ENCODE results near the gene TCF3. TPM values are rescaled to one million over a fixed set of nuclear protein-coding genes. Genes with fewer than 3 reads are reported as not detected.

The TCF3 gene
- total and polyA plus RNA-seq, 2 of the 8 experiments (the other 6 are each of a cell fraction or from before 2014, with no cell fraction given), result 241 to 348 TPM

DNA sequence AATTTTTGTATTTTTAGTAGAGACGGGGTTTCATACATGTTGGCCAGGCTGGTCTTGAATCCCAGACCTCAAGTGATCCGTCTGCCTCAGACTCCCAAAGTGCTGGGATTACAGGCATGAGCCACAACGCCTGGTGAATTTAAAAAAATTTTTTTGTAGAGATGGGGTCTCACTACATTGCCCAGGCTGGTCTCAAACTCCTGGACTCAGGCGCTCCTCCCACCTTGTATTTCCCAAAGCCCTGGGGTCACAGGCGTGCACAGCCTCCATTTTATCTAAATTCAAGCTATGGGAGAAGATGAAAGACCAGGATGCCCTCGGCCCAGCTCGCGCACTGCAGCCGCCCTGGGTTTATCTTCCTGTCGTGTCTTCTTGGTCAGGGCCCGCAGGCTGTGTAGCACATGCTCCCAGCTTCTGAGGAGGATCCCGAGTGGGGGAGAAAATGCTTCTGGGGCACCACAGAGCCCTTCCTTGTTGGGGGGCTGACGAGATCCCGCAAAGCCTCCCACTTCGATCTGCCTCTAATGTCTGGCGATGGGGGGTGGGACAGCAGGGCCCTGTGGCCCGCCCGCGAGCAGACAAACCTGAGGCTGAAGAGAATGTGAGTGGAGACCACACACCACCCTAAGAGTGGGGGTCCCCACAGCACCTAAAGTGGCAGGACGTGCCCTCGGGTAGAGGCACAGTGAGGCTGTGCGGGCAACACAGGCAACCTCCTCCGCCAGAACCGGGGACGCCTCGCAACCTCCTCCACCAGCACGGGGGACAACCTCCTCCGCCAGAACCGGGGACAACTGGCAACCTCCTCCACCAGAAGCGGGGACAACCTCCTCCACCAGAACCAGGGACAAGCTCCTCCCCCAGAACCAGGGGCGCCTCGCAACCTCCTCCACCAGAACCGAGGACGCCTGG lies 15.8 kb downstream of the TCF3 start:
- Histone ChIP-seq H4K20me1 (replicated peaks in 1 of 2; ENCODE audit: control insufficient read depth in 1 of 2, insufficient read depth in 2 of 2, low read length in 2 of 2) (peaks cover 17 to 45% of the 10 kb centered on the region in 2 experiments), H3K18ac (ENCODE audit: extremely low read depth, low read length) (no peak overlapping the region), H2BK12ac (ENCODE audit: low read depth, low read length) (no peak overlapping the region), H3K4ac (replicated peaks; ENCODE audit: insufficient read length, low read depth, low read length) (no peak overlapping the region), H3K9ac (replicated peaks in 1 of 4; ENCODE audit: extremely low read depth in 1 of 4, low read depth in 3 of 4, low read length in 3 of 4) (no peak overlapping the region), H2BK120ac (replicated peaks; ENCODE audit: low read depth, low read length) (no peak overlapping the region), H2BK5ac (ENCODE audit: low read depth, low read length) (no peak overlapping the region), H3K79me1 (ENCODE audit: low read depth, low read length) (peaks cover 16% of the 10 kb centered on the region), H2BK20ac (ENCODE audit: low read length) (no peak overlapping the region), H2AFZ (ENCODE audit: low read length) (no peak overlapping the region), H3K14ac (ENCODE audit: insufficient read length) (no peak overlapping the region), H3K79me2 (ENCODE audit: control insufficient read depth in 1 of 2, insufficient read depth in 2 of 2, low read length in 2 of 2) (peaks cover 4 to 73% of the 10 kb centered on the region in 2 experiments), H4K5ac (ENCODE audit: insufficient read length, low read depth, low read length) (no peak overlapping the region), H3K56ac (replicated peaks; ENCODE audit: insufficient read length, low read depth, low read length) (no peak overlapping the region), H3K4me1 (replicated peaks in 1 of 4; ENCODE audit: control insufficient read depth in 3 of 4, insufficient read depth in 4 of 4, low read length in 3 of 4) (no peaks in the 10 kb centered on the region), H2BK15ac (ENCODE audit: low read length) (no peak overlapping the region), H4K91ac (replicated peaks; ENCODE audit: insufficient read length, low read length) (no peak overlapping the region), H3K4me2 (ENCODE audit: insufficient read depth in 1 of 2, low read depth in 2 of 2, low read length in 2 of 2) (no peak overlapping the region), H3K27ac (ENCODE audit: low read depth, low read length) (no peak overlapping the region), H3K4me3 (ENCODE audit: extremely low read depth in 1 of 4, insufficient read depth in 2 of 4, low read depth in 3 of 4, low read length in 4 of 4) (no peak overlapping the region), H4K8ac (ENCODE audit: extremely low read depth, insufficient read depth, low read length) (no peak overlapping the region; the same call in 1 of the 2 replicates), H3K9me3 (ENCODE audit: insufficient read depth in 2 of 2, low read depth in 1 of 2, low read length in 1 of 2) (0 out of 4 replicates have a peak, but pooled peaks cover 0 to 2% of the 10 kb centered on the region in 2 experiments), H3K27me3 (replicated peaks in 1 of 4; ENCODE audit: control insufficient read depth in 3 of 4, extremely low read depth in 1 of 4, insufficient read depth in 3 of 4, low read length in 3 of 4) (no peaks in the 10 kb centered on the region), H3K36me3 (ENCODE audit: control insufficient read depth in 2 of 4, insufficient read depth in 4 of 4, low read length in 3 of 4) (peaks cover 16 to 77% (median 47%) of the 10 kb centered on the region in 4 experiments), H3K23ac (ENCODE audit: insufficient read length) (no peak overlapping the region), H3K23me2 (ENCODE audit: low read depth, low read length) (no peaks in the 10 kb centered on the region), H2AK5ac (ENCODE audit: low read depth, low read length) (no peak overlapping the region)
- CTCF ChIA-PET (ENCODE audit: partially characterized antibody), result interaction anchor here (1.0 to 2.2 kb wide), 3 partner anchors 12 to 146 kb away, joined by 3 to 9 read pairs (median 3); no protein-coding TSS in a partner anchor
- 94% methylated on average over 32 of the region's 34 CpGs; no CpG with 5 or more reads in 1 of the 2 experiments for WGBS, 2 experiments (ENCODE audit: extremely low coverage in 1 of 2, insufficient coverage in 1 of 2, insufficient read length in 1 of 2, insufficient replicate concordance in 2 of 2, low coverage in 1 of 2, low lambda C conversion rate in 2 of 2, missing lambda C conversion rate in 1 of 2)
- no peak for DNase-seq (ENCODE audit: low read depth in 1 of 2, low spot score in 2 of 2)
- FAIRE-seq, result no peak
- POLR2A ChIA-PET (ENCODE audit: partially characterized antibody), result interaction anchor here (0.9 to 2.2 kb wide), 9 partner anchors 8 to 208 kb away, joined by 3 to 20 read pairs (median 5); partner anchors contain the start of gene TCF3
- TF ChIP-seq CHD1 (IDR thresholded peaks at IDR 0.05; ENCODE audit: low read depth, low read length) (no peak), POLR2AphosphoS5 (IDR thresholded peaks at IDR 0.05; ENCODE audit: low read depth, low read length) (no peak), E2F6 (IDR thresholded peaks at IDR 0.05) (no peak), CBX5 (IDR thresholded peaks at IDR 0.05; ENCODE audit: low read depth, low read length) (no peak), ZNF274 (IDR thresholded peaks at IDR 0.05; ENCODE audit: borderline replicate concordance, extremely low read depth, low read length) (no peak), RFX5 (IDR thresholded peaks at IDR 0.05; ENCODE audit: borderline replicate concordance, low read depth, low read length) (no peak), HDAC2 (IDR thresholded peaks at IDR 0.05; ENCODE audit: borderline replicate concordance in 1 of 2, low read depth in 2 of 2, low read length in 2 of 2) (no peak), TCF12 (IDR thresholded peaks at IDR 0.05; ENCODE audit: low read depth, low read length) (no peak), FOSL1 (IDR thresholded peaks at IDR 0.05; ENCODE audit: insufficient read depth, low read depth, low read length) (no peak)
- TF ChIP-seq, protein P1, sequence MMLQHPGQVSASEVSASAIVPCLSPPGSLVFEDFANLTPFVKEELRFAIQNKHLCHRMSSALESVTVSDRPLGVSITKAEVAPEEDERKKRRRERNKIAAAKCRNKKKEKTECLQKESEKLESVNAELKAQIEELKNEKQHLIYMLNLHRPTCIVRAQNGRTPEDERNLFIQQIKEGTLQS (IDR thresholded peaks at IDR 0.05; ENCODE audit: insufficient read depth, low read depth, low read length), result no peak

Data from H1 (cell line).